WERI-Rb-1 (cell line): Measurements from ENCODE around the gene CLEC16A.

Experiments used
- DNase-seq: peaks from one replicate; pipeline ENCODE4 v3.0.0-alpha.2; 2020
- H3K27ac ChIP-seq: fragments of 250-450 bp; sonication (Bioruptor Pico); 2 replicates; pipeline ENCODE4 v1.5.1; 2020; ENCODE audit warnings: mild to moderate bottlenecking, moderate library complexity
- H3K27me3 ChIP-seq: fragments of 250-450 bp; sonication (Bioruptor Pico); 2 replicates; pipeline ENCODE4 v1.5.1; 2021; ENCODE audit warnings: mild to moderate bottlenecking, low read depth, moderate library complexity; ENCODE audit not compliant: insufficient read depth, severe bottlenecking
- H3K36me3 ChIP-seq: fragments of 250-450 bp; sonication (Bioruptor Pico); 2 replicates; pipeline ENCODE4 v1.5.1; 2020; ENCODE audit warnings: mild to moderate bottlenecking, moderate library complexity
- H3K4me3 ChIP-seq: 2 replicates; pipeline ENCODE4 v1.5.1; 2011; ENCODE audit warnings: low read depth, mild to moderate bottlenecking, control low read depth, low read length
- H3K9me3 ChIP-seq: fragments of 250-450 bp; sonication (Bioruptor Pico); 2 replicates; pipeline ENCODE4 v1.5.1; 2021; ENCODE audit warnings: mild to moderate bottlenecking, moderate library complexity; ENCODE audit not compliant: severe bottlenecking
- CTCF ChIP-seq: IDR thresholded peaks from 2 replicates; pipeline ENCODE4 v1.5.1; 2011; ENCODE audit warnings: low read depth, mild to moderate bottlenecking, control low read depth, inconsistent platforms, low read length

The CLEC16A gene

DNA sequence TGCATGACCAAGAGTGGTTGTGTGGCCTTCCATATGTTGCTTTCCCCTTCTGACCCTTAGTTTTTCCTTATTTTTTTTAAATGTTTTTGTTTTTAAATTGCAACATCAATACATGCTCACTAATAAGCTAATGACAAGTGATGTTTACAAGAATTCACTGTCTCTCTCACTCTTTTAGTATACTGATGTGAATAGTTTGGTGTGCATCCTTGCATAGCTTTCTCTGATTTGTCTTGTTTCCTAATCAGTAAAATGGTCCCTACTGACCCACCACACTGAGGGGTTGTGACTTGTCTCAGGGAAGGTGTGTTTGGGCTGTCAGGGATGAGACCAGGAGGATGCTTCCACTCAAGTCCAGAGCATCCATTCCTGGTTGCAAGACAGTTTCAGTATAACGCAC, 41.4 kb upstream of the CLEC16A start:
- Histone ChIP-seq H3K27ac (no peak overlapping the region), H3K9me3 (no peaks in the 10 kb centered on the region), H3K36me3 (no peaks in the 10 kb centered on the region), H3K27me3 (no peaks in the 10 kb centered on the region), H3K4me3 (no peak overlapping the region)
- TF ChIP-seq CTCF, result no peak
- DNase-seq, result no peak

GRCh38 chr16:10906482-10906881, 37.9 kb upstream of the CLEC16A start:
- H3K27me3 ChIP-seq, result no peaks in the 10 kb centered on the region
- no peak overlapping the region for H3K4me3 ChIP-seq
- TF ChIP-seq CTCF, result no peak
- H3K27ac ChIP-seq, result no peak overlapping the region
- DNase-seq, result no peak
- H3K9me3 ChIP-seq, result no peaks in the 10 kb centered on the region
- no peaks in the 10 kb centered on the region for H3K36me3 ChIP-seq

- no peaks in the 10 kb centered on the region for H3K27me3 ChIP-seq
- H3K4me3 ChIP-seq, result no peak overlapping the region
- H3K27ac ChIP-seq, result no peak overlapping the region
- no peak for DNase-seq
- TF ChIP-seq CTCF, result no peak
- no peaks in the 10 kb centered on the region for H3K9me3 ChIP-seq
- H3K36me3 ChIP-seq, result no peaks in the 10 kb centered on the region
These were observed 37.2 kb upstream of the CLEC16A start for GRCh38 chr16:10906914-10907756.

DNA sequence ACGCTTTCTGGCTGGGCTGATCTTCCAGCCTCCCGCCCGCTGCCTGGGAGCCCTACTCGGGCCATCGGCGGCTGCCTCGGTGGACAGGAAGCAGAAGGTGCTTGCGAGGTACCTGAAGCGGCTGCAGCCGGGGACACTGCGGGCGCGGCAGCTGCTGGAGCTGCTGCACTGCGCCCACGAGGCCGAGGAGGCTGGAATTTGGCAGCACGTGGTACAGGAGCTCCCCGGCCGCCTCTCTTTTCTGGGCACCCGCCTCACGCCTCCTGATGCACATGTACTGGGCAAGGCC, 36.7 kb upstream of the CLEC16A start:
- Histone ChIP-seq H3K27ac (no peak overlapping the region), H3K4me3 (no peak overlapping the region), H3K36me3 (no peaks in the 10 kb centered on the region)

DNA sequence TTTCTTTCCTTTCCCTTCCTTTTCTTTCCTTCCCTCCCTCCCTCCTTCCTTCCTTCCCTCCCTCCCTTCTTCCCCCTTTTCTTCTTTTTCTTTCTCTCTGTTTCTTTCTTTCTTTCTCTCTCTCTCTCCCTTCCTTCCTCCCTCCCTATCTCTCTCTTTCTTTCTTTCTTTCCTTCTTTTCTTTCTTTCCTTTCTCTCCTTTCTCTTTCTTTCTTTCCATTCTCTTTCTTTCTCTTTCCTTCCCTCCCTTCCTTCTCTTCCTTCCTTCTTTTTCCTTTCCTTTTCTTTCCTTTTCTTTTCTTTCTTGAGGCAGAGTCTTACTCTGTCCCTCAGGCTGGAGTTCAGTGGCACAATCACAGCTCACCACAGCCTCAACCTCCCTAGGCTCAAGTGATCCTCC, 33.1 kb upstream of the CLEC16A start:
- H3K27ac ChIP-seq, result no peak overlapping the region
- no peak for TF ChIP-seq CTCF
- H3K36me3 ChIP-seq, result no peaks in the 10 kb centered on the region
- H3K9me3 ChIP-seq, result no peaks in the 10 kb centered on the region
- DNase-seq, result no peak
- H3K4me3 ChIP-seq, result no peak overlapping the region
- no peaks in the 10 kb centered on the region for H3K27me3 ChIP-seq

More for the DNA sequence above, 36.7 kb upstream of the CLEC16A start:
- no peak for TF ChIP-seq CTCF
- no peaks in the 10 kb centered on the region for H3K9me3 ChIP-seq
- H3K27me3 ChIP-seq, result no peaks in the 10 kb centered on the region
- no peak for DNase-seq

- TF ChIP-seq CTCF, result no peak
- Histone ChIP-seq H3K27me3 (no peaks in the 10 kb centered on the region), H3K27ac (no peak overlapping the region), H3K4me3 (no peak overlapping the region), H3K36me3 (no peaks in the 10 kb centered on the region), H3K9me3 (no peaks in the 10 kb centered on the region)
- no peak for DNase-seq
These were observed 27.8 kb upstream of the CLEC16A start for GRCh38 chr16:10916534-10916933.
